K562 (cell line): Measurements from ENCODE around the gene RAB6B.

Source experiments
- AFF4 ChIP-seq: sonication (generic); formaldehyde crosslinking; IDR thresholded peaks from 2 replicates; pipeline ENCODE4 v1.8.0; 2023; ENCODE audit warnings: mild to moderate bottlenecking, missing genetic modification reagents
- BCL6 ChIP-seq: fragments of 250-450 bp; sonication (Bioruptor Pico); IDR thresholded peaks from 2 replicates; pipeline ENCODE4 v1.4.0; 2020
- CTCF ChIP-seq, 3 experiments: IDR thresholded peaks in 2 of 3; conservative IDR thresholded peaks in 1 of 3; 2 replicates each; pipeline ENCODE4 v1.5.1; 2011 to 2012; ENCODE audit warnings: low read length in 3 of 3, mild to moderate bottlenecking in 3 of 3, control low read depth in 2 of 3, improper control_type of control experiment in 1 of 3, inconsistent platforms in 1 of 3, low read depth in 1 of 3, mixed read lengths in 1 of 3, moderate library complexity in 1 of 3; ENCODE audit not compliant: insufficient read depth in 2 of 3
- NFE2L1 ChIP-seq: fragments of 450-650 bp; IDR thresholded peaks from 2 replicates; pipeline ENCODE4 v1.6.1; 2016; ENCODE audit warnings: missing genetic modification characterization, low read depth, mild to moderate bottlenecking, missing compliant biosample characterization, moderate library complexity, borderline replicate concordance
- RNF2 ChIP-seq: sonication (generic); IDR thresholded peaks from 2 replicates; pipeline ENCODE4 v1.6.1; 2016
- SP2 ChIP-seq: IDR thresholded peaks from 2 replicates; pipeline ENCODE4 v1.6.1; 2011; ENCODE audit warnings: mild to moderate bottlenecking, low read depth, low read length, moderate library complexity; ENCODE audit not compliant: poor library complexity, severe bottlenecking; ENCODE audit errors: extremely low read depth
- XRCC4 ChIP-seq: IDR thresholded peaks from one replicate; pipeline ENCODE4 v1.6.1; 2011; ENCODE audit not compliant: insufficient read depth, insufficient read length; ENCODE audit errors: extremely low read depth
- YY1 ChIP-seq, 3 experiments: IDR thresholded peaks; 2 replicates each; pipeline ENCODE4 v1.6.1; 2011; ENCODE audit warnings: low read length in 2 of 3, mild to moderate bottlenecking in 2 of 3, moderate library complexity in 2 of 3, borderline replicate concordance in 1 of 3, control low read depth in 1 of 3, low read depth in 1 of 3; ENCODE audit not compliant: insufficient read depth in 3 of 3, insufficient replicate concordance in 2 of 3, control insufficient read depth in 1 of 3, insufficient read length in 1 of 3; ENCODE audit errors: extremely low read depth in 1 of 3
- ZNF232 ChIP-seq: sonication (generic); formaldehyde crosslinking; IDR thresholded peaks from 2 replicates; pipeline ENCODE4 v1.8.0; 2022; ENCODE audit warnings: mild to moderate bottlenecking, missing genetic modification reagents
- TF ChIP-seq, protein P1 (sequence below), 2 experiments: fragments of 450-650 bp in 1 of 2; IDR thresholded peaks; 2 replicates each; pipeline ENCODE4 v1.6.1; 2011 to 2017; ENCODE audit warnings: low read depth in 2 of 2, antibody characterized with exemption in 1 of 2, borderline replicate concordance in 1 of 2, low read length in 1 of 2, mild to moderate bottlenecking in 1 of 2, mixed read lengths in 1 of 2; ENCODE audit not compliant: control insufficient read depth in 1 of 2
- TF ChIP-seq, protein P2 (sequence below), 2 experiments: fragments of 450-650 bp; IDR thresholded peaks; 2 replicates each; pipeline ENCODE4 v1.6.1; 2016
- TF ChIP-seq, protein P3 (sequence below): sonication (generic); formaldehyde crosslinking; IDR thresholded peaks from 2 replicates; pipeline ENCODE4 v1.8.0; 2022; ENCODE audit warnings: mild to moderate bottlenecking, low read depth, missing genetic modification reagents

DNA sequence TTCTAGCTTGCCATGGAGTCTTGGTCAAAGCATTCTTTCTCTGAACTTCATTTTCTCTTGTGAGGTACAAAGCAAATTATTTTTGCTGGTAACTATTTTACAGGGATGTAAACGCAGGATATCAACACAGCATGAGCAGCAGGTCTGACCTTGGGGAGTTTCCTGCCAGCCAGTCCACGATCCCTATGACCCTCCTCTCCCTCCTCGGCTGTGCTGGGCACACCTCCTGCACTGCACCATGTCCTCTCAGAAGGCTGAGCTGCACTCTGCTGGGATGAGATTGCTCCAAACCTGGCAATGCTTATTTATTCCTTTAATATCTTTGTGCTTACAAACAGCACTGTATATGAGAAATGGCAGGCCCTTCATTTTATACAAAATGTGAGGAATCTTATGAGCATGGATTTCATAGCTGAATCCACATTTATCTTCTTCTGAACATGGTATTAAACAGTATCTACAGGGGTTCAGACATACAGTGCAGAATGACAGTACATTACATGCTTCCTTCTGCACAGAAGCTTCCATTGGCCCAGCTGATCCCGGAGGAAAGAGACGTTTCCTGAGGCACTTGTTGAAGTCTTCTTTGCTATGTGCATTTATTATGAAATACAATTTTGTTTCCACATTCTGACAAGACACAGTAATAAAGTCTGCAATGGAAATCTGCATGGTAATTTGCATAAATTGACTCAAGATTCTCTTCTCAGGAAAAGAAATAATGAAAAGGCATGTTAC is 41.2 kb downstream of the RAB6B start:
- TF ChIP-seq BCL6 = no peak
- TF ChIP-seq YY1 (IDR thresholded peaks at IDR 0.05; ENCODE audit: borderline replicate concordance in 1 of 3, control insufficient read depth in 1 of 3, extremely low read depth in 1 of 3, insufficient read depth in 3 of 3, insufficient read length in 1 of 3, insufficient replicate concordance in 2 of 3, low read depth in 1 of 3, low read length in 2 of 3) = no peak
- no peak for TF ChIP-seq SP2
- TF ChIP-seq, protein P1, sequence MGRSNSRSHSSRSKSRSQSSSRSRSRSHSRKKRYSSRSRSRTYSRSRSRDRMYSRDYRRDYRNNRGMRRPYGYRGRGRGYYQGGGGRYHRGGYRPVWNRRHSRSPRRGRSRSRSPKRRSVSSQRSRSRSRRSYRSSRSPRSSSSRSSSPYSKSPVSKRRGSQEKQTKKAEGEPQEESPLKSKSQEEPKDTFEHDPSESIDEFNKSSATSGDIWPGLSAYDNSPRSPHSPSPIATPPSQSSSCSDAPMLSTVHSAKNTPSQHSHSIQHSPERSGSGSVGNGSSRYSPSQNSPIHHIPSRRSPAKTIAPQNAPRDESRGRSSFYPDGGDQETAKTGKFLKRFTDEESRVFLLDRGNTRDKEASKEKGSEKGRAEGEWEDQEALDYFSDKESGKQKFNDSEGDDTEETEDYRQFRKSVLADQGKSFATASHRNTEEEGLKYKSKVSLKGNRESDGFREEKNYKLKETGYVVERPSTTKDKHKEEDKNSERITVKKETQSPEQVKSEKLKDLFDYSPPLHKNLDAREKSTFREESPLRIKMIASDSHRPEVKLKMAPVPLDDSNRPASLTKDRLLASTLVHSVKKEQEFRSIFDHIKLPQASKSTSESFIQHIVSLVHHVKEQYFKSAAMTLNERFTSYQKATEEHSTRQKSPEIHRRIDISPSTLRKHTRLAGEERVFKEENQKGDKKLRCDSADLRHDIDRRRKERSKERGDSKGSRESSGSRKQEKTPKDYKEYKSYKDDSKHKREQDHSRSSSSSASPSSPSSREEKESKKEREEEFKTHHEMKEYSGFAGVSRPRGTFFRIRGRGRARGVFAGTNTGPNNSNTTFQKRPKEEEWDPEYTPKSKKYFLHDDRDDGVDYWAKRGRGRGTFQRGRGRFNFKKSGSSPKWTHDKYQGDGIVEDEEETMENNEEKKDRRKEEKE (IDR thresholded peaks at IDR 0.05; ENCODE audit: borderline replicate concordance in 1 of 2, control insufficient read depth in 1 of 2, low read depth in 2 of 2, low read length in 1 of 2) = no peak
- TF ChIP-seq, protein P2, sequence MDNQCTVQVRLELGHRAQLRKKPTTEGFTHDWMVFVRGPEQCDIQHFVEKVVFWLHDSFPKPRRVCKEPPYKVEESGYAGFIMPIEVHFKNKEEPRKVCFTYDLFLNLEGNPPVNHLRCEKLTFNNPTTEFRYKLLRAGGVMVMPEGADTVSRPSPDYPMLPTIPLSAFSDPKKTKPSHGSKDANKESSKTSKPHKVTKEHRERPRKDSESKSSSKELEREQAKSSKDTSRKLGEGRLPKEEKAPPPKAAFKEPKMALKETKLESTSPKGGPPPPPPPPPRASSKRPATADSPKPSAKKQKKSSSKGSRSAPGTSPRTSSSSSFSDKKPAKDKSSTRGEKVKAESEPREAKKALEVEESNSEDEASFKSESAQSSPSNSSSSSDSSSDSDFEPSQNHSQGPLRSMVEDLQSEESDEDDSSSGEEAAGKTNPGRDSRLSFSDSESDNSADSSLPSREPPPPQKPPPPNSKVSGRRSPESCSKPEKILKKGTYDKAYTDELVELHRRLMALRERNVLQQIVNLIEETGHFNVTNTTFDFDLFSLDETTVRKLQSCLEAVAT (IDR thresholded peaks at IDR 0.05) = no peak
- no peak for TF ChIP-seq ZNF232 (CRISPR knock-in tag)
- TF ChIP-seq AFF4 (CRISPR knock-in tag) = no peak
- no peak for TF ChIP-seq XRCC4
- no peak for TF ChIP-seq CTCF (IDR thresholded peaks at IDR 0.05 in 2 of 3, conservative IDR thresholded peaks at IDR 0.05 in 1 of 3; ENCODE audit: insufficient read depth in 2 of 3, low read depth in 1 of 3, low read length in 3 of 3)
- TF ChIP-seq RNF2 = no peak
- TF ChIP-seq NFE2L1 = no peak
- TF ChIP-seq, protein P3, sequence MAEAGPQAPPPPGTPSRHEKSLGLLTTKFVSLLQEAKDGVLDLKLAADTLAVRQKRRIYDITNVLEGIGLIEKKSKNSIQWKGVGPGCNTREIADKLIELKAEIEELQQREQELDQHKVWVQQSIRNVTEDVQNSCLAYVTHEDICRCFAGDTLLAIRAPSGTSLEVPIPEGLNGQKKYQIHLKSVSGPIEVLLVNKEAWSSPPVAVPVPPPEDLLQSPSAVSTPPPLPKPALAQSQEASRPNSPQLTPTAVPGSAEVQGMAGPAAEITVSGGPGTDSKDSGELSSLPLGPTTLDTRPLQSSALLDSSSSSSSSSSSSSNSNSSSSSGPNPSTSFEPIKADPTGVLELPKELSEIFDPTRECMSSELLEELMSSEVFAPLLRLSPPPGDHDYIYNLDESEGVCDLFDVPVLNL (CRISPR knock-in tag) = no peak
